HG02943 (cell line): ENCODE data around the gene SHC3.

ENCODE experiments used
- ATAC-seq: cut with Tn5 transposase; IDR thresholded peaks from one replicate; pipeline ENCODE4 v1.9.1; 2021; ENCODE audit warnings: mild to moderate bottlenecking, low read depth, moderate library complexity; ENCODE audit not compliant: unreplicated experiment

Gene SHC3

DNA sequence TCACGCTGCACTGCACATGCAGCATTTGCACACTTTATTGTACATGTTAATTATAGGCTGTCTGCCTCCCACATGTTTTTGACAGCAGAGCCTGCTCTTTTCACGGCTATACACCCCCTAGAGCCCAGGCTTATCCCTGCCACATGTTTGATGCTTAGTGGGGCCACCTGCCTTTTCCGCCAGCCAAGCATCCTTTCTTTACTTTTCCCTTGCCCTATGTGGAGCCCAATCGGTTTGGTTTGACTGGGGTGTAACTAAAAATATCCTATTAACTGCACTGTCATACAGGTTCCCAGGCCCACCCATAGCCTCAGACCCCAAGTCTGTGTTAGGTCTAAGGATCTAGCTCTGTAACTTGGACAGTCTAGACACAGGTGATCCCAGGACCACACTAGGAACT, 206.2 kb downstream of the SHC3 start:
- ATAC-seq, result no peak

DNA sequence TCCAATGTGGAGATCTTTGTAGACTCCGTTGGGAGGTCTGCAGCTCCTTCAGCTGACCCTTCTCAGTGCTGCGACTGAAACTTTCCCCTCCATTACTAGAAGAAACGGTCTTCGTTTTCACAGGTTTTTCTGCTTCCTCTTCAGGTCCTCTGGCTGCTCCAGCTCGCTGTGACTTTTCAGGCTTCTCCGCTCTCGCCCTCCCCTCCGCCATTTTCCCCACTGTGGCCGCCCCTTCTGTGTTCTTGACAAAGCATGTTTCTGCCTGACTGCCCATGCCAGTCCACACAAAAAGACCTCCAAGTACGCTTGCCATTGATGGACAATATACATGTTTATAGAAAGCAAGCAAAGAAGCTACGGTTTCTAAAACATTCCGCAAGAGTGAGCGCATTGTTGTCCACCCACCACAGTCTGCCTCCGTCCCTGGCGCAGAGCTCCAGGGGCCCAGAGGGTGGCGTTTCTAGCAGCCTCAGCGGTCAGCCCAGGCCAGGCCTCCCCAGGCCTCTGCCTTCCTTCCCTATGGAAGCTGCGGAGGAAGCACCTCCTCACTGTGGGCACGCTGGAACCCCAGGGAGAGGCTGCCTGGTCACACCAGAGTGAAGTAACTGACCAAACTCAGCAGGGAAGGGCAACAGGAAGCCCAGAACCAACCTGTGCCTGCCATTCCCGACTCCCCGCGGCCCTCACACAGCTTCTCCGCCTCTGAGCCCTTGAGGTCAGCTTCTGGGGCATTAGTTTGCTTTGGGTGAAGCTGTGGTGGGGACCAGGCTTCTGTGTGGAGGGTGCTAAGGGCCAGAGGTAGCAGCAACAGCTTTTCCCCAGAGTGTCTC, 207.3 kb downstream of the SHC3 start:
- ATAC-seq, result no peak

- no peak for ATAC-seq
These were observed 208.8 kb downstream of the SHC3 start for GRCh38 chr9:88969646-88970373.

DNA sequence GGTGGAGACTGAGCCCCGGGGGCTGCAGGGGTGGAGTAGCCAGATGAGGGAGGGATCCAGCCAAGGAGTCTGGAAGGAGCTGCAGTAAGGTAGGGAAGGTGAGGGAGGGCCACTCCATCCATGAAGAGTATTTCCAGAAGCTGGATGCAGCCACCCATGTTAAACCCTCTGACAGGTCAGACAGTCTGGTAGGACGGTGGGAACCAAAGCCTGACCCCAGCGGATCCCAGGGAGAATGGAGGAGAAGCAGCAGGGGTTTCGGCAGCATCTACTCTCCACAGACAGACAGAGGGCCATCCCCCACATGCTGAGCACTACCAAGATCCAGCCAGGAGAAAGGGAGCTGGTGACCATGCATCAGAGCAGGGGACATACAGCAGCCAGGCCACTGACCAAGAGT, 209.8 kb downstream of the SHC3 start:
- ATAC-seq, result no peak

- ATAC-seq, result no peak
These were observed 211.5 kb downstream of the SHC3 start for GRCh38 chr9:88966894-88967676.

GRCh38 chr9:88965473-88965872, 213.1 kb downstream of the SHC3 start:
- ATAC-seq, result no peak

DNA sequence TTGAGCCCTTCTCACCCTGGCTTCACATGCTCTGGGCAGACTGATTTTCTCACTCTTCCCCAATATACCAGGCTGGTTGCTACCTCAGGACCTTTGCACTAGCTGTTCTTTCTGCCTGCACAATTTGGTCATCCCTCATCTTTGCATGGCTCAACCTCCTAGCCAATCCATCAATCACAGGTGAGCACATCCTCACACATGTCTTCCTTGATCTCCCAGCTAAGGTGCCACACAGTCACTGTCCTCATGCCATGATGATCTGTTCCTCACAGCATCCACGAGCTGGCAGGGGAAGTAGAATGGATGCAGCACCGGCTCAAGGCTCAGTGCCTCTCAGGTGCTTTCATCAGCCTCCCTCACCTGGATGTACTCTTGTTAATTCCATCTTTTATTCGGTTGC, 218.0 kb downstream of the SHC3 start:
- no peak for ATAC-seq

DNA sequence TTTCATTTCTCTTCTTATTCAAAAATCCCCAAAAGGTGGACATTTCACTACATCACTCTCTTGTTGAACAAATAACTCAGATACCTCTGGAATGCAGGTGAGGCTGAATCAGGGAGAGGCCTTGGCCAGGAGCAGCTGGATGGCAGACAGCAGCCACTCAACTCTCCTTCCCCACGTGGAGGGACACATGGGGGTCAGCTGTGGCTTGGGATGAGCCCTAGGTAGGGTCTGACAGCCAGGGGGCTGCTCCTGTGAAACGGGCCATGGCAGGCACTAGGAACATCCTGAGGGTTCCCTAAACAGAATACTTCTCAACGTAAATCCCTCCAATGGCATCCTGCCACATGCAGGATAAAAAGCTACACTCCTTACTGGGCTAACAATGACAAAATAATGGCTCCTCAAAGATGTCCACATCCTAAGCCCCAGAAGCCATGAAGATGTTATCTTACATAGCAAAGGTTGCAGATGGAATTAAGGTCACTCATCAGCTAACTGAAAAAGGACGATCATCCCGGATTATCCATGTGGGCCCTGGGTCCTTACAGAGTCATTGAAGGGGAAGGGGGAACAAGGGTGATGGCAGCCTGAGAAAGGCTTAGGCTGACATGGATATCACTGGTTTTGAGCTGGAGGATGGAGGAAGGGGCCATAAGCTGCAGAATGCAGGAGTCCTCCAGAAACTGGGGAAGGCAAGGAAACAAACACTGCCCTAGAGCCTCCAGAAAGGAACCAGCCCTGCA, 218.7 kb downstream of the SHC3 start:
- no peak for ATAC-seq

GRCh38 chr9:88957526-88957925, 221.1 kb downstream of the SHC3 start:
- no peak for ATAC-seq
